ENCODE data around the gene PPM1F. TPM values are rescaled to one million over a fixed set of nuclear protein-coding genes. Genes with fewer than 3 reads are reported as not detected.
"Not testable (repeated sequence)": the region's sequence is repeated elsewhere in the genome, so short reads cannot be mapped to it uniquely, and the experiment has no call there.

PPM1F gene
- total RNA-seq, 1 donor from 2014 or later, result 95.5 TPM

DNA sequence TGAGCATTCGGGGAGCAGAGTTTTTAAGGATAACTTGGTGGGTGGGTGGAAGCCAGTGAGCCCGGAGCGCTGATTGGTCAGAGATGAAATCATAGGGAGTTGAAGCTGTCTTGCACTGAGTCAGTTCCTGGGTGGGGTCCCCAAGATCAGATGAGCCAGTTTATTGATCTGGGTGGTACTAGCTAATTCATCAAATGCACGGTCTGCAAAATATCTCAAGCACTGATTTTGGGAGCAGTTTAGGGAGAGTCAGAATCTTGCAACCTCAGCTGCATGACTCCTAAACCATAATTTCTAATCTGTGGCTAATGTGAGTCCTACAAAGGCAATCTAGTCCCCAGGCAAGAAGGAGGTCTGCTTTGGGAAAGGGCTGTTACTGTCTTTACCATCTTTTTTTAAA is 42.3 kb downstream of the PPM1F start:
- ATAC-seq; intact Hi-C loops (cut with DNase I); DNase-seq (ENCODE audit: low spot score): not testable (repeated sequence)

DNA sequence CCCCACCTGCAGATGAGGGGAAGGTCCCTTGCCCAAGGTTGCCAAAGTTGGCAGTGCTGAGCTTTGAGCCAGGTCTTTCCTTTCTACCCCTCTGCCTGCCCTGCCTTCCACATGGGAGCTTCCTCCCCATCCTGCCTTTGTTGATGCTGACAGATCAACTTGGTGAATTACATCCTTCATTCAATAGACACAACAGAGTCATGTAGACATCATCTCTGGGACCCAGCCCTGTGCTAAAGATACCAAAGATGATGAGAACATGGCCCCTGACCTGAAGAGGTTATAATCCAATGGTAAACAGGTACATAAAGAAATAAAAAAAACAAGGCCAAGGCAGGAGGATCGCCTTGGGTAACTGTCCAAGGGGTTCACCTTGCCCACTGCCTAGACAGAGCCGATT is 42.8 kb downstream of the PPM1F start:
- intact Hi-C loops (cut with DNase I), result no loop called here

DNA sequence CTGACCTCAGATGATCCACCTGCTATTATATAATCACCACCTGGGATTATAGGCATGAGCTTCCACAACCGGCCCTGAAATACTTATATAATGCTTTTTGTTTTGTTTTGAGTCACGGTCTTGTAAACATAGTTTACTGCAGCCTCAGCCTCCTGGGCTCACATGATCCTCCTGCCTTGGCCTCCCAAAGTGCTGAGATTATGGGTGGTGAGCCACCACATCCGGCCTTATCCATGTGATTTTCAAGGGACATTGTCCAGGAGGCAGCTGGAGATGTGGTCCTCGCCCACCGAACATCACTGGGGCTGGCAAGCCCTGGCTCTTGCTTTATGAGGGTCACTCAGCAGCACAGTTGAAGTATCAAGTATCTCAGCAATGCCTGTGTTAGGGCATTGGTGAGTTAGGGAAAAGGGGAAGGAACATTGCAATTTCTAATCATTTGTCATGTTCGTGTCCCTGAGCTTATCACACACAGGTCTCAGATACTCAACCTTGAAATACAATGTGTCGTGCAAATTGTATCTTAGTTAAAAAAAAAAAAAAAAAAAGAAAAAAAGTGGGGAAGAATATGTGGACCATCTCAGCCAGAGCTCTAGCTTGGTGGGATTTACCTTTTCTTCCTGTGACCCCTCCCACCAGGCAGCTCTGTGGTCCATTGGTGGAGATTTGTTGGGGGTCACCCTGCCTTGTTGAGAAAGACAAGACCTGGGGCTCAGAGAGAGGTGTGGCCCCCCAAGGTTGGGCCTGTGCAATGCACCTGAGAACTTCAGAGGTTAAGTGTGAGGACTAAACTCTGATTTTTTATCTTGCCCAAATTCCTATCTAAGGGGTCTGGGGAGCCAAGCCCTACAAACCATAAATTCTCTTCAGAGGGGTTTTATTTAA is 44.8 kb downstream of the PPM1F start:
- no peak for DNase-seq (ENCODE audit: low spot score)
- ATAC-seq, result no peak
- intact Hi-C loops (cut with DNase I), result no loop called here

More for the DNA sequence above, 42.8 kb downstream of the PPM1F start:
- DNase-seq (ENCODE audit: low spot score) (no peak), ATAC-seq (no peak)

DNA sequence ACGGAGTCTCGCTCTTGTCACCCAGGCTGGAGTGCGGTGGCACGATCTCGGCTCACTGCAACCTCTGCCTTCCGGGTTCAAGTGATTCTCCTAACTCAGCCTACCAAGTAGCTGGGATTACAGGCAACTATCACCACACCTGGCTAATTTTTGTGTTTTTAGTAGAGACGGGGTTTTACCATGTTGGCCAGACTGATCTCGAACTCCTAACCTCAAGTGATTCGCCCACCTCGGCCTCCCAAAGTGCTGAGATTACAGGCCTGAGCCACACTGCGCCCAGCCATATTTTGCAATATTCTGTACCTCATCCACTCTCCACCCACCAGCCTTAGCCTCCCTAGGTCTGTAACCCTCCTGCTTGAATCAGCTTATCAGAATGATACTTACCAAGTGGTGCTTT is 47.4 kb downstream of the PPM1F start:
- ATAC-seq; intact Hi-C loops (cut with DNase I); DNase-seq (ENCODE audit: low spot score): not testable (repeated sequence)

DNA sequence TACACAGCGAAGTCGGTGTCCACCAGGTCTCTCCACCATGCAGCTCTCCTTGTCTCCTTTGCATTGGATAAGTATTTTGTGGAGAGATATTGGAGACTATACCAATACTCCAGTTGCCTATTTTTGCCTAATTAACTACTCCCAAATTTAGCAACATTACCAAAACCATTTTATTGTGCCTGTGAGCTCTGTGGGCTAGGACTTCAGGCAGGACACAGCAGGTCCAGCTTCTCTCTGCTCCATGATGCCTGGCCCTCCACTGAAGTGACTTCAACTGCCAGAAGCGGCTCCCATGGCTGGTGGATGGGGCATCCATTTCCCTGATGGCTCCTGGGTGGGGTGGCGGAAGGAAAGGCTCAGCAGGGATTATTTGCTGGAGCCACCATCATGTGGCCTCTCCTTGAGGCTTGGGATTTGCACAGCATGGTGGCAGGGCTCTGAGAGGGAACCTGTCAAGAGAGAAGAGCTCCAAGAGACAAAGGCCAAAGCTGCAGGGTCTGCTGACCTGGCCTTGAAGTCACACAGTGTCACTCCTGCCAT is 48.3 kb downstream of the PPM1F start:
- ATAC-seq (no peak), DNase-seq (ENCODE audit: low spot score) (no peak)
- intact Hi-C loops (cut with DNase I), result no loop called here

DNA sequence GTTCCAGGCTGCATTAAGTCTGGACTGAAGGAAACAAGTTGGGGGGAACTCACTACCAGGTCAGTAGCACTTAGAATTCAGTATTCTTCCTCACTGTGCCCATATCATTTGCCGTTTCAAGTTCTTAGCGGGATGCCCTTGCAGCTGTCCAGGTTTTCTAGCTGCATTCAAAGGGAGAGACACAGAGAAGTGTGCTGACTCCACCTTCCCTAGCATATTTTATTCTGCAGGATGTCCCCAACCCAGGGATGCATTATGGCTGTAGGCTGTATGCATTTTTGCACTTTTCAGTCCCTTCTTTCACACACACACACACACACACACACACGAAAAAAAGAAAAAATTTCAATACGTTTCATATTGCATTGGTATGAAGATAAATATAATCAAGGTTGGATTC is 49.4 kb downstream of the PPM1F start:
- intact Hi-C loops (cut with DNase I), result no loop called here
- ATAC-seq (no peak), DNase-seq (ENCODE audit: low spot score) (no peak)

DNA sequence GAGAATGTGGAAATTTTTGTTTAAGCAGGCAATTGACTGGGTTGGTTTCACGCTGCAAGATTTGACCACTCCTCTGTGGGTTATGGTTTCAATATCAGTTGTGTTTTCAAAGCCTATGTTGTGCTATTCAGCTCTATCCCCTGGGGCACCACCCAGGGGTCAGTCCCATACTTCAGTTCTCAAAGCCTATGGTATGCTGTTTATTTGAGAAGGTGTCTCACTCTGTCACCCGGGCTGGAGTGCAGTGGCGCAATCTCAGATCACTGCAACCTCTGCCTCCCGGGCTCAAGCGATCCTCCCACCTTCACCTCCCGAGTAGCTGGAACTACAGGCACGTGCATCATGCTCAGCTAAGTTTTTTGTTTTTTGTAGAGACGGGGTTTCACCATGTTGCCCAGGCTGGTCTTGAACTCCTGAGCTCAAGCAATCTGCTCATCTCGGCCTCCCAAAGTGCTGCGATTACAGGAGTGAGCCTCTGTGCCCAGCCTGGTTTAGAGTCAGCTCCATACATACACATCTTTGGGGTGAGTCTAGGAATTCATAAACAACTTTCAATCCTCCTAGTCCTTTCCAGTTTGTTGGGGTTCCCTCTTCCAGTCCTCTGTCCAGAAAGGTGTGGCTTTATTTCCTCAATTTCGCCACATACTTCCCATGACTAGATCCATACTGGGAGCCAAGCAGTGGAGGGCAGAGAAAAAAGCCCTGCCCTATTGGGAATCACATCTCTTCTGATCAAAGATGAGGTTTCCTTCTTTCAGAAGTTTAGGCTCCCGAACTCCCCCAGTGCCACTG is 50.2 kb downstream of the PPM1F start:
- intact Hi-C loops (cut with DNase I), result no loop called here
- ATAC-seq, result no peak
- no peak for DNase-seq (ENCODE audit: low spot score)

DNA sequence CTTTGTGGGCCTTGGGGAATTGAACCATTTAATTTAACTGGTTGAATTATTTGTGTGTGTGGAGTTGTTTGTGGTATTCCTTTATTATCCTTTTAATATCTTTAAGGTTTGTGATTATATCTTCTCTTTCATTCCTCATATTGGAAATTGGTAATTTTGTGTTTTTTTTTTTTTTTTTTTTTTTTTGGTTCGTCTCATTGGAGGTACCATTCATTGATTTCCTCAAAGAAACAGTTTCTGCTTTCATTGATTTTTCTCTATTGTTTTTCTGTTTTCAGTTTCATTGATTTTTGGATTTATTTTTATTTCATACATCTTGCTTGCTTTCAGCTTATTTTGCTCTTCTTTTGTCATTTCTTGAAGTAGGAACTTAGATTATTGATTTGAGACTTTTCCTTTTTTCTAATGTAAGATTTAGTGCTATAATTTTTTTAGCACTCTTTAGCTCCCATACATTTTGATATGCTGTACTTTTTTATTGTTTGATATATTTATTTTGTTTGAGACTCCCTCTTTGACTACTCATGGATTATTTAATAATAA is 54.2 kb downstream of the PPM1F start:
- no peak for ATAC-seq
- intact Hi-C loops (cut with DNase I), result no loop called here
- DNase-seq (ENCODE audit: low spot score), result no peak

DNA sequence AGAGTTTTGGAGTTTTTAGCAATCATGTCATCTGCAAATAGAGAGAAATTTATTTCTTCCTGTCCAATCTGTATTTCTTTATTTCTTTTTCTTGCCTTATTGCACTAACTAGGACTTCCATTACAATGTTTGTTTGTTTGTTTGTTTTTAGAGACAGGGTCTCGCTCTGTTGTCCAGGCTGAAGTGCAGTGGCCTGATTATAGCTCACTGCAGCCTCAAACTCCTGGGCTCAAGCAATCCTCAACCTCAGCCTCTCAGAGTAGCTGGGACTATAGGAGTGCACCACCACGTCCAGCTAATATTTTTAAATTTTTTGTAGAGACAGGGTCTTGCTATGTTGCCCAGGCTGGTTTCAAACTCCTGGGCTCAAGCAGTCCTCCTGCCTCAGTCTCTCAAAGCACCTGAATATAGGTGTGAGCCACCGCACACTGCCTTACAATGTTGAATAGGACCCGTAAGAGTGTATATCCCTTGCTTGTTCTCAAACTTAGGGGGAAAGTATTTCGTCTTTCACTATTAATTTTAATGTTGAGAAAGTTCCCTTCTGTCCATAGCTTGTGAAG is 55.6 kb downstream of the PPM1F start:
- DNase-seq (ENCODE audit: low spot score), result no peak
- intact Hi-C loops (cut with DNase I), result no loop called here
- no peak for ATAC-seq

DNA sequence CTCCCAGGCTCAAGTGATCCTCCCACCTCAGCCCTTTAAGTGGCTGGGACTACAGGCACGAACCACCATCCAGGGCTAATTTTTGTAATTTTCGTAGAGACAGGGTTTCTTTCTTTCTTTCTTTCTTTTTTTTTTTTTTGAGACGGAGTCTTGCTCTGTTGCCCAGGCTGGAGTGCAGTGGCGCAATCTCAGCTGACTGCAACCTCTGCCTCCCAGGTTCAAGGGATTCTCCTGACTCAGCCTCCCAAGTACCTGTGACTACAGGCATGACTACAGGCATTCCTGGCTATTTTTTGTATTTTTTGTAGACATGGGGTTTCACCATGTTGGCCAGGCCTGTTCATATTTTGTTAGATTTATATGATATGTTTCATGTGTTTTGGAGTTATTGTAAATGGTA is 56.4 kb downstream of the PPM1F start:
- DNase-seq (ENCODE audit: low spot score); ATAC-seq; intact Hi-C loops (cut with DNase I): not testable (repeated sequence)

DNA sequence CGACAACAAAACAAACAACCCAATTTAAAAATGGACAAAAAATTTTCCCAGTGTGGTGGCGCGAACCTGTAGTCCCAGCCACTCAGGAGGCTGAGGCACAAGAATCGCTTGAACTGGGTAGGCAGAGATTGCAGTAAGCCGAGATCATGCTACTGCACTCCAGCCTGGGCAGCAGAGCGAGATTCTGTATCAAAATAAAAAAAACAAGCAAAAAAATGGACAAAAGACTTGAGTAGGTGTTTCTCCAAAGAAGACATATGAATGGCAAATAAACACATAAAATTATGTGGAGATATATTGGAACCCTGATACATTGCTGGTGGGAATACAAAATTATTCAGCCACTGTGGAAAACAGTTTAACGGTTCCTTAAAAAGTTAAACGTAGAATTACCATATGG is 57.8 kb downstream of the PPM1F start:
- DNase-seq (ENCODE audit: low spot score) (no peak), ATAC-seq (no peak)
- intact Hi-C loops (cut with DNase I), result loop anchor here (2.0 kb wide), 1 partner anchor 28 kb away; no protein-coding TSS in a partner anchor

DNA sequence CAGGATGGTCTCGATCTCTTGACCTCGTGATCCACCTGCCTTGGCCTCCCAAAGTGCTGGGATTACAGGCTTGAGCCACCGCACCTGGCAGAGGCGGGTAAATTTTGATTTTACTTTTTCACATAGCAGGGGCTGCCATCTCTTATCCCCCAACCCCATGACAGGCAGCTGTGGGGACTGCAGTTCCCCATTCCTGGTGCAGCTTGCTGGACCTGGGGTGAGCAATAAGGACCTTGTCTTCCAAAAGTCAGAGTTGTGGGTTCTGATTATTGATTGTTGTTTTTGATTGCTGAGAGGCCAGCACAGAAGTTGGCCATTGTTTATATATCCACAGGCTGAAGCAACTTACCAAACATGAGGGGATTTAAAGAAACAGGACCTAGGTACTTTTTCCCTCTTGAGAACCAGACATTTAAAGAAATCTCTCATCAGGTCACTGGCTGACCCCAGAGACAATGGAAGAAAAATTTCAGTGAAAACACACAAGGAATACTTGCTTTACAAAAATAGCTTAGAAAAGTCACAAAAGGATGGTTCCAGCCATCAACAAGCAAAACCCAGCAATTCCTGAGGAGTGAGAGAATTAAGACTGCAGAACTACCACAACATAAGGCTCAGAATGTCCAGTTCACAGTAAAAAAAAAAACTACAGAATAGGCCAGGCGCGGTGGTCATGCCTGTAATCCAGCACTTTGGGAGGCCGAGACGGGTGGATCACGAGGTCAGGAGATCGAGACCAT is 63.2 kb downstream of the PPM1F start:
- intact Hi-C loops (cut with DNase I), result no loop called here
- ATAC-seq, result no peak
- no peak for DNase-seq (ENCODE audit: low spot score)

DNA sequence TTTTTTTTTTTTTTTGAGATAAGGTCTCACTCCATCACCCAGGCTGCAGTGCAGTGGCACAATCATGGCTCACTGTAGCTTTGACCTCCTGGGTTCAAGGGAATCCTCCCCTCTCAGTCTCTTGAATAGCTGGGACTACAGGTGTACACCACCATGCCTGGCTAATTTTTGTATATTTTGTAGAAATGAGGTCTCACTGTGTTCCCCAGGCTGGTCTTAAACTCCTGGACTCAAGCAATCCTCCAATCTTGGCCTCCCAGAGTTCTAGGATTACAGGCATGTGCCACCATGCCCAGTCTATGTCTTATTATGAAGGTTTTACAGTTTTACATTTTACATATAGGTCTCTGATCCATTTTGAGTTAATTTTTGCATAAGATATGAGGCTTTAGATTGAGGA is 64.8 kb downstream of the PPM1F start:
- DNase-seq (ENCODE audit: low spot score) (no peak), ATAC-seq (no peak)
- intact Hi-C loops (cut with DNase I), result no loop called here

DNA sequence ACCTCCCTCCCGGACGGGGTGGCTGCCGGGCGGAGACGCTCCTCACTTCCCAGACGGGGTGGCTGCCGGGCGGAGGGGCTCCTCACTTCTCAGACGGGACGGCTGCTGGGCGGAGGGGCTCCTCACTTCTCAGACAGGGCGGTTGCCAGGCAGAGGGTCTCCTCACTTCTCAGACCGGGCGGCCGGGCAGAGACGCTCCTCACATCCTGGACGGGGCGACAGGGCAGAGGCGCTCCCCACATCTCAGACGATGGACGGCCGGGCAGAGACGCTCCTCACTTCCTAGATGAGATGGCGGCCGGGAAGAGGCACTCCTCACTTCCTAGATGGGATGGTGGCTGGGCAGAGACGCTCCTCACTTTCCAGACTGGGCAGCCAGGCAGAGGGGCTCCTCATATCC is 68.7 kb downstream of the PPM1F start:
- DNase-seq (ENCODE audit: low spot score); intact Hi-C loops (cut with DNase I); ATAC-seq: not testable (repeated sequence)

DNA sequence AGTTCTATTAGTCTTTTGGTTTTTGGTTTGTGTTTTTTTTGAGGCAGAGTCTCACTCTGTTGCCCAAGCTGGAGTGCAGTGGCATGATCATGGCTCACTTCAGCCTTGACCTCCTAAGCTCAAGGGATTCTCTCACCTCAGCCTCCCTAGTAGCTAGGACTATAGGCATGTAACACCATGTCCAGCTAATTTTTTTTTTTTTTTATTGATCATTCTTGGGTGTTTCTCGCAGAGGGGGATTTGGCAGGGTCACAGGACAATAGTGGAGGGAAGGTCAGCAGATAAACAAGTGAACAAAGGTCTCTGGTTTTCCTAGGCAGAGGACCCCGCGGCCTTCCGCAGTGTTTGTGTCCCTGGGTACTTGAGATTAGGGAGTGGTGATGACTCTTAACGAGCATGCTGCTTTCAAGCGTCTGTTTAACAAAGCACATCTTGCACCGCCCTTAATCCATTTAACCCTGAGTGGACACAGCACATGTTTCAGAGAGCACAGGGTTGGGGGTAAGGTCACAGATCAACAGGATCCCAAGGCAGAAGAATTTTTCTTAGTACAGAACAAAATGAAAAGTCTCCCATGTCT is 69.8 kb downstream of the PPM1F start:
- DNase-seq (ENCODE audit: low spot score); intact Hi-C loops (cut with DNase I); ATAC-seq: not testable (repeated sequence)

DNA sequence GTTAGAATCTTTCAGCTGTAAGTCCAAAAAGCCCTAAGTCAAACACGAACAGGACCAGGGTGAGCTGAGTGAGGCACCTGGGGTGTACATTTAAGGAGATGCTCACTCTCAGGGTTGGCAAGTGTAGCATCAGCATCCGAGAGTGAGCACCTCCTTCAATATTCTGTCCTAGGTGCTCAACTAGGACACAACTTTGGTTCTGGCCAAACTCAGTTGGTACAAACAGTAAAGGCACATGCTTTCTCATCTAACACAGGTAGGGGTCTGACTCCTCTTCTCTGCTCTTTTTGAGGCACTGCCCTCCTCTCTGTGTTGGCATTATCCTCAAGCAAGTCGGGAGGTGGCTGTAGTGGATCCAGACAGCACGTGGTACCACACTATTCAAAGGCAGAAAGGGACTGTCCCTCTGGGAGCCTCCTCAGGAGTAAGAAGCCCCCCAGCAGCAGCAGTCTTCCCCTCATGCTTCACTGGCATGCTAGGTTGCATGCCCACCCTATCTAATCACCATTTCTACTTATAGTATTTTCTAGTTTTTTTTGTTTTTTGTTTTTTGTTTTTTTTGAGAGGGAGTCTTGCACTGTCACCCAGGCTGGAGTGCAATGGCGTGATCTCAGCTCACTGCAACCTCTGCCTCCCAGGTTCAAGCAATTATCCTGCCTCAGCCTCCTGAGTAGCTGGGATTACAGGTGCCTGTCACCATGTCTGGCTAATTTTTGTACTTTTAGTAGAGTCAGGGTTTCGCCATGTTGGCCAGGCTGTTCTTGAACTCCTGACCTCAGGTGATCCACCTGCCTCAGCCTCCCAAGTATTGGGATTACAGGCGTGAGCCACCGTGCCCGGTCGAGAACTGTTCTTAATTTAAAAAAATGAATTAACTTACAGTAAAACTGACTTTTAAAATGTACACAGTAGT is 70.6 kb downstream of the PPM1F start:
- intact Hi-C loops (cut with DNase I), result no loop called here
- no peak for DNase-seq (ENCODE audit: low spot score)
- no peak for ATAC-seq

DNA sequence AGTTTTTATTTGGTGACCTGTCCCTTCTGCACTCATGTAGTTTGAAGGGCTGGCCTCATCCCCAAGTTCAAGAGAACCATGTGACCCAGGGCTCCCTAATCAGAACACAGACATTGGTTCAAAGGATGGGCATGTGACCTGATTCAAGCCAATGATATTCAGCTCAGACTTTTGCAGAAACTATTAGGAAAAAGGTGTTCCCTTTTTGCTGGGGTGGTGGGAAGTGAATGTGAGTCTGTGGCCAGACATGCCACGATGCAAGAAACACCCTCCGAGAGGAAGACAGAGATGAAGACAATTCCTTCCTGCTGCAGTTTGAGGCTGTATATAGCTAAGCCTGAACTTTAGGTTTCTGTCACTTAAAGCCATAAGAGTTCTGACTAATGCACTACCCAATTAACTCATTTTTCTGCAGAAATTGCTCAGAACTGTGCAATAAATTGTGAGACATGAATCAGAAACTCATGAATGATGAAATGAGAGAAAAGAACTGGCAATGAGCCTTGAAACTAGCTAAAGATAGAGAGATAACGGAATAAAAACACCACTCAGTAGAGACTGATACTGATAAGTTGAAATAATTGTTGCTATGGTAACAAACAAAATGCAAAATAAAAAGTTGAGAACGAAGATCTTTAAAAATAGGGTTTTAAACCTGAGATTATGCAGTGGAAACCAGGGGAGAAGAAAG is 76.0 kb downstream of the PPM1F start:
- no peak for DNase-seq (ENCODE audit: low spot score)
- intact Hi-C loops (cut with DNase I), result no loop called here
- no peak for ATAC-seq
